WTC11 (cell line): Measurements from ENCODE around the gene UNKL. TPM values are rescaled to one million over a fixed set of nuclear protein-coding genes. Genes with fewer than 3 reads are reported as not detected.
A peak's percentile ranks its signal among the peaks of the same experiment; 100 is the strongest.

Experiments used
- ATAC-seq: fragments of 200-7000 bp; cut with Tn5 transposase; 2 replicates; pipeline ENCODE4 v1.10.0; 2021; ENCODE audit warnings: mild to moderate bottlenecking, moderate library complexity
- CTCF ChIA-PET: fragments of 300-600 bp; sonication (Branson Sonifier 250); formaldehyde crosslinking; loops from one replicate; lab custom pipeline; 2021; ENCODE audit warnings: antibody characterized with exemption; lab: Charles Lee
- POLR2A ChIA-PET: fragments of 350-600 bp; sonication (Branson Sonifier 250); formaldehyde crosslinking; loops from one replicate; lab custom pipeline; 2021; ENCODE audit warnings: antibody characterized with exemption; lab: Charles Lee
- DNase-seq: peaks from one replicate; pipeline ENCODE4 v3.0.0; 2021; ENCODE audit warnings: low spot score
- H3K27ac Mint-ChIP-seq: 2 replicates; pipeline ENCODE4 v1.8.0; 2021; ENCODE audit warnings: mixed read lengths
- H3K27me3 Mint-ChIP-seq: 2 replicates; pipeline ENCODE4 v1.8.0; 2021; ENCODE audit warnings: low read depth, mild to moderate bottlenecking, moderate library complexity, mixed read lengths
- H3K36me3 Mint-ChIP-seq: 2 replicates; pipeline ENCODE4 v1.8.0; 2021; ENCODE audit warnings: mixed read lengths
- H3K4me1 Mint-ChIP-seq: 2 replicates; pipeline ENCODE4 v1.8.0; 2022; ENCODE audit warnings: mixed read lengths
- H3K4me3 Mint-ChIP-seq: 2 replicates; pipeline ENCODE4 v1.8.0; 2021; ENCODE audit warnings: mild to moderate bottlenecking, moderate library complexity, mixed read lengths
- H3K9me3 Mint-ChIP-seq: 2 replicates; pipeline ENCODE4 v1.8.0; 2021; ENCODE audit warnings: mixed read lengths
- AFF4 ChIP-seq: sonication (generic); formaldehyde crosslinking; IDR thresholded peaks from 2 replicates; pipeline ENCODE4 v1.8.1; 2023; ENCODE audit warnings: mild to moderate bottlenecking, missing genetic modification reagents, borderline replicate concordance
- ATF2 ChIP-seq: sonication (generic); formaldehyde crosslinking; IDR thresholded peaks from 2 replicates; pipeline ENCODE4 v1.8.1; 2022; ENCODE audit warnings: low read depth, missing genetic modification reagents, borderline replicate concordance
- CDX4 ChIP-seq: fragments of 250-450 bp; sonication (Bioruptor Pico); IDR thresholded peaks from 2 replicates; pipeline ENCODE4 v1.9.0; 2021; ENCODE audit warnings: moderate library complexity, mild to moderate bottlenecking, inconsistent platforms, borderline replicate concordance
- E2F5 ChIP-seq: sonication (generic); formaldehyde crosslinking; IDR thresholded peaks from 2 replicates; pipeline ENCODE4 v1.8.1; 2022; ENCODE audit warnings: mild to moderate bottlenecking, moderate library complexity, missing genetic modification reagents
- ERG ChIP-seq: fragments of 250-450 bp; sonication (Bioruptor Pico); IDR thresholded peaks from 2 replicates; pipeline ENCODE4 v1.8.0; 2021; ENCODE audit warnings: mild to moderate bottlenecking
- GABPB1 ChIP-seq: sonication (generic); formaldehyde crosslinking; IDR thresholded peaks from 2 replicates; pipeline ENCODE4 v1.8.1; 2023; ENCODE audit warnings: mild to moderate bottlenecking, missing genetic modification reagents
- IRF2 ChIP-seq: sonication (generic); formaldehyde crosslinking; IDR thresholded peaks from 2 replicates; pipeline ENCODE4 v1.8.0; 2022; ENCODE audit warnings: low read depth, missing genetic modification reagents, borderline replicate concordance
- JUN ChIP-seq: sonication (generic); formaldehyde crosslinking; IDR thresholded peaks from 2 replicates; pipeline ENCODE4 v1.8.0; 2023; ENCODE audit warnings: mild to moderate bottlenecking, missing genetic modification reagents
- MYBL2 ChIP-seq: sonication (generic); formaldehyde crosslinking; IDR thresholded peaks from 2 replicates; pipeline ENCODE4 v1.8.1; 2023; ENCODE audit warnings: mild to moderate bottlenecking, moderate library complexity, missing genetic modification reagents
- NR1H2 ChIP-seq: sonication (generic); formaldehyde crosslinking; IDR thresholded peaks from 2 replicates; pipeline ENCODE4 v1.9.0; 2021; ENCODE audit warnings: mild to moderate bottlenecking, moderate library complexity, missing genetic modification reagents
- PRDM15 ChIP-seq: sonication (generic); formaldehyde crosslinking; IDR thresholded peaks from 2 replicates; pipeline ENCODE4 v1.8.0; 2022; ENCODE audit warnings: missing genetic modification reagents
- TCF7 ChIP-seq: sonication (generic); formaldehyde crosslinking; IDR thresholded peaks from 2 replicates; pipeline ENCODE4 v1.8.0; 2022; ENCODE audit warnings: mild to moderate bottlenecking, low read depth, missing genetic modification reagents, moderate library complexity
- TEAD4 ChIP-seq: sonication (generic); formaldehyde crosslinking; IDR thresholded peaks from 2 replicates; pipeline ENCODE4 v1.8.0; 2022; ENCODE audit warnings: mild to moderate bottlenecking, missing genetic modification reagents
- ZNF281 ChIP-seq: sonication (generic); formaldehyde crosslinking; IDR thresholded peaks from 2 replicates; pipeline ENCODE4 v1.8.0; 2023; ENCODE audit warnings: mild to moderate bottlenecking, missing genetic modification reagents
- ZNF416 ChIP-seq: fragments of 250-450 bp; sonication (Bioruptor Pico); IDR thresholded peaks from 2 replicates; pipeline ENCODE4 v1.9.0; 2021; ENCODE audit warnings: mild to moderate bottlenecking, inconsistent platforms
- ZNF423 ChIP-seq: fragments of 250-450 bp; sonication (Bioruptor Pico); IDR thresholded peaks from 2 replicates; pipeline ENCODE4 v2.1.2; 2022; ENCODE audit warnings: mild to moderate bottlenecking, moderate library complexity
- total RNA-seq: library from RNA; stranded (reverse); gene quantifications from 3 replicates; pipeline ENCODE4 v1.2.3, GENCODE V29; 2021

The UNKL gene
- total RNA-seq, 1 experiment from 2014 or later: 53.3 TPM

GRCh38 chr16:1378087-1378803, 36.3 kb downstream of the UNKL start:
- ATAC-seq: no peak
- TF ChIP-seq MYBL2 (CRISPR knock-in tag) (no peak), PRDM15 (CRISPR knock-in tag) (no peak), ATF2 (CRISPR knock-in tag) (no peak), ZNF281 (CRISPR knock-in tag) (no peak)
- Mint-ChIP-seq H3K4me1 (peaks cover 18% of the 10 kb centered on the region), H3K27me3 (no peaks in the 10 kb centered on the region), H3K27ac (peak overlapping the region; percentile 90), H3K9me3 (no peaks in the 10 kb centered on the region), H3K4me3 (peak overlapping the region; percentile 83), H3K36me3 (peaks cover 2% of the 10 kb centered on the region; the same call in 1 of the 2 replicates)
- CTCF ChIA-PET: interaction anchor here (0.8 to 3.1 kb wide), 6 partner anchors 11 to 327 kb away, joined by 3 to 31 read pairs (median 4); no protein-coding TSS in a partner anchor
- DNase-seq: no peak
- POLR2A ChIA-PET: interaction anchor here (1.2 kb wide), 1 partner anchor 115 kb away, joined by 3 read pairs; the partner anchor contains the start of gene TELO2

GRCh38 chr16:1377406-1378010, 37.0 kb downstream of the UNKL start:
- ATAC-seq (no peak), DNase-seq (no peak)
- peaks cover 18% of the 10 kb centered on the region for H3K4me1 Mint-ChIP-seq
- POLR2A ChIA-PET: no interaction called here
- no peaks in the 10 kb centered on the region for H3K27me3 Mint-ChIP-seq
- H3K4me3 Mint-ChIP-seq: peak overlapping the region; percentile 83
- CTCF ChIA-PET: interaction anchor here (1.0 to 3.1 kb wide), 4 partner anchors 13 to 76 kb away, joined by 3 to 31 read pairs (median 6); no protein-coding TSS in a partner anchor
- peak overlapping the region; percentile 90 for H3K27ac Mint-ChIP-seq
- peaks cover 2% of the 10 kb centered on the region; the same call in 1 of the 2 replicates for H3K36me3 Mint-ChIP-seq
- H3K9me3 Mint-ChIP-seq: no peaks in the 10 kb centered on the region
- TF ChIP-seq ERG: no peak
- no peak for TF ChIP-seq NR1H2 (CRISPR knock-in tag)
- TF ChIP-seq CDX4 (CRISPR knock-in tag): no peak
- TF ChIP-seq TEAD4 (CRISPR knock-in tag): no peak
- TF ChIP-seq ZNF416 (CRISPR knock-in tag): no peak
- TF ChIP-seq JUN: no peak
- no peak for TF ChIP-seq ZNF423 (CRISPR knock-in tag)
- no peak for TF ChIP-seq GABPB1
- no peak for TF ChIP-seq E2F5 (CRISPR knock-in tag)
- no peak for TF ChIP-seq TCF7
- no peak for TF ChIP-seq AFF4 (CRISPR knock-in tag)
- no peak for TF ChIP-seq IRF2 (CRISPR knock-in tag)
